ENCODE measurements around the gene TEX29.

GRCh38 chr13:111325941-111326620 lies 5.6 kb downstream of the TEX29 start:
- no peak for TF ChIP-seq POLR2A (IDR thresholded peaks at IDR 0.05)
- no peak for TF ChIP-seq CTCF (IDR thresholded peaks at IDR 0.05)
- no peak for TF ChIP-seq POLR2AphosphoS5 (IDR thresholded peaks at IDR 0.05)
